OCI-LY7 (cell line): ENCODE data around the gene PLXNB1. TPM values are rescaled to one million over a fixed set of nuclear protein-coding genes. Genes with fewer than 3 reads are reported as not detected.
"Not testable (repeated sequence)": the region's sequence is repeated elsewhere in the genome, so short reads cannot be mapped to it uniquely, and the experiment has no call there.

Experiments
- BruUV-seq: library from RNA; stranded (reverse); fragments of 400-500 nt; replicated peaks from 2 replicates; lab custom pipeline; 2021; lab: Mats Ljungman, UMichigan
- CTCF ChIA-PET: fragments of 300-600 bp; sonication (Branson Sonifier 250); formaldehyde crosslinking; loops from one replicate; lab custom pipeline; 2022; ENCODE audit warnings: antibody characterized with exemption; ENCODE audit not compliant: unreplicated experiment; lab: Charles Lee
- POLR2A ChIA-PET: fragments of 300-600 bp; sonication (Branson Sonifier 250); formaldehyde crosslinking; loops from one replicate; lab custom pipeline; 2022; ENCODE audit warnings: antibody characterized with exemption; lab: Charles Lee
- DNase-seq: peaks from one replicate; pipeline ENCODE4 v3.0.0-alpha.2; 2015; ENCODE audit warnings: low spot score
- H2AFZ ChIP-seq: fragments of 200-600 bp; sonication (generic), shearing (Covaris generic); 2 replicates; pipeline ENCODE4 v1.6.1; 2014; ENCODE audit warnings: mild to moderate bottlenecking, antibody characterized with exemption, low read length, moderate library complexity
- H3K27ac ChIP-seq: fragments of 200-600 bp; sonication (generic); 2 replicates; pipeline ENCODE4 v1.5.1; 2014; ENCODE audit warnings: mixed run types, low read depth, mild to moderate bottlenecking, moderate library complexity, low read length, inconsistent platforms; ENCODE audit not compliant: poor library complexity, severe bottlenecking
- H3K36me3 ChIP-seq: fragments of 200-600 bp; sonication (generic); 2 replicates; pipeline ENCODE4 v1.6.1; 2014; ENCODE audit warnings: mild to moderate bottlenecking, antibody characterized with exemption, low read length, moderate library complexity, mixed read lengths; ENCODE audit not compliant: insufficient read depth
- H3K4me1 ChIP-seq: fragments of 200-600 bp; sonication (generic); 2 replicates; pipeline ENCODE4 v1.5.1; 2014; ENCODE audit warnings: mild to moderate bottlenecking, low read length; ENCODE audit not compliant: insufficient read depth, poor library complexity, severe bottlenecking
- H3K4me2 ChIP-seq: fragments of 200-600 bp; sonication (generic); 2 replicates; pipeline ENCODE4 v1.6.1; 2014; ENCODE audit warnings: mild to moderate bottlenecking, low read length
- H3K4me3 ChIP-seq: fragments of 200-600 bp; sonication (generic); 2 replicates; pipeline ENCODE4 v1.5.1; 2014; ENCODE audit warnings: mild to moderate bottlenecking, low read depth, low read length; ENCODE audit not compliant: poor library complexity, severe bottlenecking
- H3K79me2 ChIP-seq: fragments of 200-600 bp; sonication (generic); 2 replicates; pipeline ENCODE4 v1.6.1; 2016; ENCODE audit warnings: low read depth, mild to moderate bottlenecking, low read length, moderate library complexity, mixed read lengths; ENCODE audit not compliant: insufficient read depth
- H3K9me2 ChIP-seq: fragments of 200-600 bp; sonication (generic); 2 replicates; pipeline ENCODE4 v1.6.1; 2016; ENCODE audit warnings: mild to moderate bottlenecking, low read length, mixed read lengths; ENCODE audit not compliant: insufficient read depth
- H3K9me3 ChIP-seq: fragments of 200-600 bp; sonication (generic); 2 replicates; pipeline ENCODE4 v1.6.1; 2014; ENCODE audit warnings: mild to moderate bottlenecking, mixed run types, low read length, mixed read lengths
- H4K20me1 ChIP-seq: fragments of 200-600 bp; sonication (generic); 2 replicates; pipeline ENCODE4 v1.6.1; 2014; ENCODE audit warnings: mild to moderate bottlenecking, antibody characterized with exemption, low read length, moderate library complexity, mixed read lengths; ENCODE audit not compliant: insufficient read depth
- EZH2phosphoT487 ChIP-seq: fragments of 200-600 bp; sonication (generic); IDR thresholded peaks from 2 replicates; pipeline ENCODE4 v1.6.1; 2018; ENCODE audit warnings: low read depth, borderline replicate concordance, mild to moderate bottlenecking, mixed run types, antibody characterized with exemption, low read length, moderate library complexity, mixed read lengths
- intact Hi-C: fragments of 100-400 bp; cut with micrococcal nuclease; formaldehyde crosslinking; loops from one replicate; pipeline ENCODE4 v1.10.0; 2022; ENCODE audit not compliant: unreplicated experiment
- total RNA-seq, 2 experiments: library from RNA; depleted of rRNA in 1 of 2; stranded (reverse); fragments of >200 nt in 1 of 2; shearing (Covaris generic) in 1 of 2; gene quantifications; 2 replicates each; pipeline ENCODE4 v1.2.3, GENCODE V29; 2014 to 2022
- TF ChIP-seq, protein P1 (sequence below): fragments of 200-600 bp; sonication (generic); conservative IDR thresholded peaks from 2 replicates; pipeline ENCODE4 v1.5.1; 2014; ENCODE audit warnings: mild to moderate bottlenecking, antibody characterized with exemption, low read length, moderate library complexity, mixed read lengths

PLXNB1 gene
- total RNA-seq, 2 experiments from 2014 or later = 4.4 to 6.4 TPM

DNA sequence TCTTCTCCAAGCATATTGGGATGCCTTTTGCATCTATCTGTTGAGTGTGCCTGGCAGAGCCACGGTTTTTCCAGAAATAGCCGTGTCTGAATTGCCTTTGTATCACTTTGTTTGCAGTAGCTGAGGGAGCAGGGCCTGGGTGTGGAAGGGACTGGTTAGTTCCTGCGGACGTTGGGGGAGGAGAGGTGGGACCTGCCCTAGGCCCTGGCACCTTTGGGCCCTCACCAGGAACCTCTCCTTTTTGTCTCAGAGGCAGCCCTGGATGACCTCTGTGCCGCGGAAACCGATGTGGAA, 35.3 kb upstream of the PLXNB1 start:
- Histone ChIP-seq H3K27ac (peak overlapping the region; percentile 59), H2AFZ (no peak overlapping the region), H3K79me2 (peaks cover 29% of the 10 kb centered on the region; the same call in 1 of the 2 replicates), H3K4me1 (peaks cover 46% of the 10 kb centered on the region), H3K4me2 (peak overlapping the region; percentile 86), H4K20me1 (no peaks in the 10 kb centered on the region; the same call in 1 of the 2 replicates), H3K36me3 (peaks cover 51% of the 10 kb centered on the region), H3K9me2 (no peaks in the 10 kb centered on the region), H3K9me3 (no peaks in the 10 kb centered on the region), H3K4me3 (no peak overlapping the region)
- ChIA-PET CTCF (interaction anchor here (0.9 kb wide), 1 partner anchor 40 kb away, joined by 3 read pairs; no protein-coding TSS in a partner anchor), POLR2A (no interaction called here)
- no TSS peak for BruUV-seq
- DNase-seq = no peak
- TF ChIP-seq EZH2phosphoT487 = no peak
- TF ChIP-seq, protein P1, sequence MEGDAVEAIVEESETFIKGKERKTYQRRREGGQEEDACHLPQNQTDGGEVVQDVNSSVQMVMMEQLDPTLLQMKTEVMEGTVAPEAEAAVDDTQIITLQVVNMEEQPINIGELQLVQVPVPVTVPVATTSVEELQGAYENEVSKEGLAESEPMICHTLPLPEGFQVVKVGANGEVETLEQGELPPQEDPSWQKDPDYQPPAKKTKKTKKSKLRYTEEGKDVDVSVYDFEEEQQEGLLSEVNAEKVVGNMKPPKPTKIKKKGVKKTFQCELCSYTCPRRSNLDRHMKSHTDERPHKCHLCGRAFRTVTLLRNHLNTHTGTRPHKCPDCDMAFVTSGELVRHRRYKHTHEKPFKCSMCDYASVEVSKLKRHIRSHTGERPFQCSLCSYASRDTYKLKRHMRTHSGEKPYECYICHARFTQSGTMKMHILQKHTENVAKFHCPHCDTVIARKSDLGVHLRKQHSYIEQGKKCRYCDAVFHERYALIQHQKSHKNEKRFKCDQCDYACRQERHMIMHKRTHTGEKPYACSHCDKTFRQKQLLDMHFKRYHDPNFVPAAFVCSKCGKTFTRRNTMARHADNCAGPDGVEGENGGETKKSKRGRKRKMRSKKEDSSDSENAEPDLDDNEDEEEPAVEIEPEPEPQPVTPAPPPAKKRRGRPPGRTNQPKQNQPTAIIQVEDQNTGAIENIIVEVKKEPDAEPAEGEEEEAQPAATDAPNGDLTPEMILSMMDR = no peak
- intact Hi-C loops = loop anchor here (1.0 kb wide), 1 partner anchor 83 kb away; no protein-coding TSS in a partner anchor

DNA sequence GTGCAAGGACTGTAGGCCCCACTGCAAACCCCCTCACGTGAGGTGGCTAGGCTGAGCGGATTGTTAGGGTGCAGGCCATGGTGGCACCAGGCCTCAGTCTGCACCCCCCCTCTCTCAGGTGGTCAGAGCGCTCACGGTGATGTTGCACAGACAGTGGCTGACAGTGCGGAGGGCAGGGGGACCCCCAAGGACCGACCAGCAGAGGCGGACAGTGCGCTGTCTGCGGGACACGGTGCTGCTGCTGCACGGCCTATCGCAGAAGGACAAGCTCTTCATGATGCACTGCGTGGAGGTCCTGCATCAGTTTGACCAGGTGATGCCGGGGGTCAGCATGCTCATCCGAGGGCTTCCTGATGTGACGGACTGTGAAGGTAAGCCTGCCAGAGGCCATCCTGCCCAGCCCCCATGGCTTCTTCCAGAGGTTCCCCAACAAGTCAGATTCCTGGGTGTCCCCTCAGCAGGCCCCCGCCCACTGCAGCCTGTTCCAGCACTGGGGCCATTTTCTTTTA, 34.9 kb upstream of the PLXNB1 start:
- Histone ChIP-seq H3K9me3 (no peaks in the 10 kb centered on the region), H4K20me1 (no peaks in the 10 kb centered on the region; the same call in 1 of the 2 replicates), H2AFZ (no peak overlapping the region), H3K9me2 (no peaks in the 10 kb centered on the region), H3K4me1 (peaks cover 41% of the 10 kb centered on the region), H3K79me2 (peaks cover 25% of the 10 kb centered on the region; the same call in 1 of the 2 replicates), H3K27ac (no peak overlapping the region), H3K4me3 (no peak overlapping the region), H3K4me2 (no peak overlapping the region), H3K36me3 (peaks cover 55% of the 10 kb centered on the region)
- ChIA-PET CTCF (interaction anchor here (0.9 kb wide), 1 partner anchor 41 kb away, joined by 3 read pairs; no protein-coding TSS in a partner anchor), POLR2A (no interaction called here)
- BruUV-seq = no TSS peak
- DNase-seq = no peak
- intact Hi-C loops = loop anchor here (1.0 kb wide), 1 partner anchor 84 kb away; no protein-coding TSS in a partner anchor
- TF ChIP-seq EZH2phosphoT487 = no peak
- TF ChIP-seq, protein P1 = no peak

GRCh38 chr3:48463703-48464102, 33.8 kb upstream of the PLXNB1 start:
- CTCF ChIA-PET = interaction anchor here (0.6 to 1.1 kb wide), 2 partner anchors 10 to 88 kb away, joined by 4 read pairs; no protein-coding TSS in a partner anchor
- peaks cover 19% of the 10 kb centered on the region; the same call in 1 of the 2 replicates for H3K79me2 ChIP-seq
- peaks cover 31% of the 10 kb centered on the region for H3K4me1 ChIP-seq
- POLR2A ChIA-PET = interaction anchor here (0.6 to 1.6 kb wide), 2 partner anchors 9 to 441 kb away, joined by 3 to 5 read pairs; no protein-coding TSS in a partner anchor
- no peaks in the 10 kb centered on the region for H3K9me3 ChIP-seq
- H4K20me1 ChIP-seq = no peaks in the 10 kb centered on the region; the same call in 1 of the 2 replicates
- no peak overlapping the region for H2AFZ ChIP-seq
- peaks cover 58% of the 10 kb centered on the region for H3K36me3 ChIP-seq
- H3K9me2 ChIP-seq = no peaks in the 10 kb centered on the region
- intact Hi-C loops = no loop called here
- no peak overlapping the region for H3K4me3 ChIP-seq
- no peak overlapping the region for H3K4me2 ChIP-seq
- DNase-seq = no peak
- TF ChIP-seq, protein P1 = no peak
- no peak for TF ChIP-seq EZH2phosphoT487
- no peak overlapping the region for H3K27ac ChIP-seq
- no TSS peak for BruUV-seq

DNA sequence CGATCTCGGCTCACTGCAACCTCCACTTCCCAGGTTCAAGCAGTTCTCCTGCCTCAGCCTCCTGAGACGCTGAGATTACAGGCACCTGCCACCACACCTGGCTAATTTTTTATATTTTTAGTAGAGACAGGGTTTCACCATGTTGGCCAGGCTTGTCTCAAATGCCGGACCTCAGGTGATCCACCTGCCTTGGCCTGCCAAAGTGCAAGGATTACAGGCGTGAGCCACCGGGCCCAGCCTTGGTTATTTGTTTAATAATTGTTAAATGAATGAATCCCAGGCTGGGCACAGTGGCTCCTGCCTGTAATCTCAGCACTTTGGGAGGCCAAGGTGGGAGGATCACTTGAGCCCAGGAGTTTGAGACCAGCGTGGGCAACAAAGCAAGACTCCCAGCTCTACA, 31.9 kb upstream of the PLXNB1 start:
- Histone ChIP-seq H3K4me1 (peaks cover 11% of the 10 kb centered on the region), H3K36me3 (peaks cover 53% of the 10 kb centered on the region)
- H3K9me2 ChIP-seq, H3K4me2 ChIP-seq, H4K20me1 ChIP-seq, H2AFZ ChIP-seq, BruUV-seq, H3K4me3 ChIP-seq, H3K27ac ChIP-seq, DNase-seq, intact Hi-C loops, H3K79me2 ChIP-seq, CTCF ChIA-PET, H3K9me3 ChIP-seq: not testable (repeated sequence)
- POLR2A ChIA-PET = interaction anchor here (0.6 to 0.7 kb wide), 3 partner anchors 272 to 1485 kb away, joined by 3 to 5 read pairs (median 4); partner anchors contain the start of gene CCDC12
